Measurements from ENCODE around the gene TBL1XR1. TPM values are rescaled to one million over a fixed set of nuclear protein-coding genes. Genes with fewer than 3 reads are reported as not detected.
A peak's percentile ranks its signal among the peaks of the same experiment; 100 is the strongest.

Gene TBL1XR1
- total RNA-seq, 1 experiment from 2014 or later, result 175 TPM

- Mint-ChIP-seq H3K4me3 (no peak overlapping the region), H3K27me3 (ENCODE audit: low read depth) (no peaks in the 10 kb centered on the region), H3K9me3 (no peaks in the 10 kb centered on the region), H3K4me1 (peaks cover 45 to 62% of the 10 kb centered on the region in 2 experiments), H3K36me3 (ENCODE audit: insufficient read depth in 1 of 3, low read depth in 3 of 3) (peaks cover 0 to 7% (median 0%) of the 10 kb centered on the region in 3 experiments; a peak in 1 of 7 replicates), H3K27ac (peak overlapping the region; percentile 34 to 83 (median 55); a peak in 6 of 7 replicates)
- Histone ChIP-seq H3K14ac (ENCODE audit: insufficient read depth, low read length) (no peak overlapping the region), H3T11ph (ENCODE audit: low read length) (no peak overlapping the region), H3K4ac (ENCODE audit: low read depth, low read length) (no peak overlapping the region), H4K8ac (replicated peaks; ENCODE audit: insufficient read length, low read depth, low read length) (no peak overlapping the region), H4K20me1 (ENCODE audit: control insufficient read depth, insufficient read depth, insufficient read length) (no peaks in the 10 kb centered on the region), H3K56ac (ENCODE audit: insufficient read length, low read depth, low read length) (no peak overlapping the region), H3K4me1 (ENCODE audit: insufficient read depth, low read length) (peaks cover 3% of the 10 kb centered on the region; the same call in 1 of the 2 replicates), H3K9ac (ENCODE audit: extremely low read depth, insufficient read length, low read length) (no peak overlapping the region), H3K23me2 (ENCODE audit: insufficient read length, low read depth, low read length, poor library complexity, severe bottlenecking) (no peaks in the 10 kb centered on the region), H2BK120ac (ENCODE audit: low read depth, low read length, poor library complexity, severe bottlenecking) (no peak overlapping the region), H2AK5ac (ENCODE audit: insufficient read length, low read length) (no peak overlapping the region), H3K18ac (ENCODE audit: insufficient read length, low read depth, low read length) (no peak overlapping the region), H2AFZ (ENCODE audit: low read length) (no peak overlapping the region), H2BK15ac (ENCODE audit: low read depth, low read length) (no peak overlapping the region), H4K5ac (ENCODE audit: insufficient read length, low read depth, low read length) (no peak overlapping the region), H2BK12ac (ENCODE audit: insufficient read length, low read depth, low read length) (no peak overlapping the region), H3K79me2 (ENCODE audit: insufficient read depth, low read length) (peaks cover 49% of the 10 kb centered on the region), H3K79me1 (ENCODE audit: insufficient read depth, low read depth, low read length, poor library complexity, severe bottlenecking) (peaks cover 3% of the 10 kb centered on the region), H3K27ac (ENCODE audit: insufficient read length, low read depth, low read length) (no peak overlapping the region), H2BK20ac (ENCODE audit: low read depth, low read length, poor library complexity, severe bottlenecking) (no peak overlapping the region), H2BK5ac (ENCODE audit: insufficient read length, low read length) (no peak overlapping the region), H3K9me3 (ENCODE audit: control insufficient read depth, low read depth, low read length) (no peaks in the 10 kb centered on the region), H4K91ac (ENCODE audit: insufficient read length, low read depth, low read length) (no peak overlapping the region), H3K4me2 (ENCODE audit: insufficient read depth, insufficient read length, low read length) (no peak overlapping the region), H3K23ac (ENCODE audit: insufficient read length, low read depth, low read length) (no peak overlapping the region), H3K27me3 (ENCODE audit: insufficient read depth, low read length) (no peaks in the 10 kb centered on the region)
- WGBS (ENCODE audit: extremely low coverage, insufficient read length, low lambda C conversion rate), result no CpG with 5 or more reads among the region's 3 CpGs
- no peak for TF ChIP-seq CTCF (conservative IDR thresholded peaks at IDR 0.05)
- no peak for DNase-seq
Observed at GRCh38 chr3:177110895-177111294, 86.4 kb downstream of the TBL1XR1 start.

All from H9 (cell line).